ENCODE results near the gene CCDC102A.

Gene CCDC102A

DNA sequence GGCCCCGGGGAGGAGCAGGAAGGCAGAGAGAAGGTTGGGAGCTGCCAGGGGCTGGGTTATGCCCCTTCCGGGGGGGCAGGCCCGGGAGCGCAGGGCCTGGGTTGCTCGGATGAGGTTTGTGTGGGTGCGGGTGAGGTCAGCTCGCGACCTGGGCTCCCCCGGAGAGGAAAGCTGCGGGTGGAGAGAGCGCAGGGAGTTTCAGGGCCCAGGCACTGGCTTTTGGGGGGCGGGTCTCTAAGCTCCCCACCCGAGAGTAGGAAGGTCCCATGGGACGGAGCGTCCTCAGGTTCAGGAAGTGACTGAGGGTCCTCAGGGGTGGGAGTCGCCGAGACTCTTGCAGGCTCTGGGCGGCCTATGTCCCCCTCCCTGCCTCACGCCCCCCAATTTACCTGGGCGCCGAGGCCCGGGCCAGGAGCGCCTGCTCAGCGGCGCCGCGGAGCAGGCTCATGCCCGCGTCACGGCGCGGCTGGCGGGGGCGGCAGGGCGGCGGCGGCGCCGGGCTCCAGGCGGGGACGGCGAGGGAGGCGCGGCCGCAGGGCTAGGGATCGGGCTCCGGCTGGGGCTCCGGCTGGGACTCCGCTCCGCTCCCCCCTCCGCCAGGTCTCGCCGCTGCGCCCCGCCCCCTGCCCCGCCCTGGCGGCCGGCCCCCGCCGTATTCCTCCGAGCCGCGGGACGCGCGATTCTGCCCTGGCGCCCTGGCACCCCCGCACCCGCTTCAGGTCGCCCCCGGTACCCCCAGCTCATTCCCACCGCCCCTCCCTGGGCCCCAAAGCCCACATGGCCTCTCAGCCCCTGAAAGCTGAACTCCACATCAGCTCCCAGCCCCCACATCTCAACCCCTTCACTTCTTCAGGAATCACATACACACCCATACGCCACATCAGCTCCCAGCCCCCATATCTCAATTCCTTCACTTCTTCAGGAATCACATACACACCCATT, 50.2 kb downstream of the CCDC102A start, which contains the start of gene DOK4 (continued):
- TF ChIP-seq, protein P1, sequence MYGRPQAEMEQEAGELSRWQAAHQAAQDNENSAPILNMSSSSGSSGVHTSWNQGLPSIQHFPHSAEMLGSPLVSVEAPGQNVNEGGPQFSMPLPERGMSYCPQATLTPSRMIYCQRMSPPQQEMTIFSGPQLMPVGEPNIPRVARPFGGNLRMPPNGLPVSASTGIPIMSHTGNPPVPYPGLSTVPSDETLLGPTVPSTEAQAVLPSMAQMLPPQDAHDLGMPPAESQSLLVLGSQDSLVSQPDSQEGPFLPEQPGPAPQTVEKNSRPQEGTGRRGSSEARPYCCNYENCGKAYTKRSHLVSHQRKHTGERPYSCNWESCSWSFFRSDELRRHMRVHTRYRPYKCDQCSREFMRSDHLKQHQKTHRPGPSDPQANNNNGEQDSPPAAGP (tag by site-specific recombination; IDR thresholded peaks at IDR 0.05): 0 out of 2 replicates have a peak, but pooled peaks have one; percentile 29
- TF ChIP-seq ZNF404 (tag by site-specific recombination; IDR thresholded peaks at IDR 0.05) (no peak), ZNF416 (tag by site-specific recombination; IDR thresholded peaks at IDR 0.05) (no peak), ZNF426 (tag by site-specific recombination; IDR thresholded peaks at IDR 0.05) (no peak), ZNF670 (tag by site-specific recombination; IDR thresholded peaks at IDR 0.05; ENCODE audit: low read depth) (no peak), ZNF555 (tag by site-specific recombination; conservative IDR thresholded peaks at IDR 0.05) (no peak), ZNF169 (tag by site-specific recombination; IDR thresholded peaks at IDR 0.05) (no peak), ZNF514 (tag by site-specific recombination; IDR thresholded peaks at IDR 0.05) (no peak), ZBTB1 (tag by site-specific recombination; IDR thresholded peaks at IDR 0.05) (no peak), ZIC2 (tag by site-specific recombination; IDR thresholded peaks at IDR 0.05) (no peak; the same call in 1 of the 2 replicates), ZNF623 (tag by site-specific recombination; IDR thresholded peaks at IDR 0.05) (no peak), TRIM28 (IDR thresholded peaks at IDR 0.05; ENCODE audit: borderline replicate concordance, low read length) (no peak), GLIS2 (tag by site-specific recombination; IDR thresholded peaks at IDR 0.05) (peak; percentile 85), ZFP3 (tag by site-specific recombination; IDR thresholded peaks at IDR 0.05; ENCODE audit: low read depth) (no peak), OVOL3 (tag by site-specific recombination; IDR thresholded peaks at IDR 0.05) (no peak), ZNF658 (tag by site-specific recombination; IDR thresholded peaks at IDR 0.05) (no peak), KLF16 (tag by site-specific recombination; IDR thresholded peaks at IDR 0.05) (peak; percentile 49; the same call in 1 of the 2 replicates), KLF7 (tag by site-specific recombination; IDR thresholded peaks at IDR 0.05; ENCODE audit: borderline replicate concordance) (no peak), ZNF223 (tag by site-specific recombination; IDR thresholded peaks at IDR 0.05) (no peak), HOXC10 (CRISPR knock-in tag; IDR thresholded peaks at IDR 0.05) (no peak), ZSCAN23 (tag by site-specific recombination; IDR thresholded peaks at IDR 0.05) (no peak), SP3 (tag by site-specific recombination; IDR thresholded peaks at IDR 0.05) (peak; percentile 4; the same call in 1 of the 2 replicates), ZNF571 (tag by site-specific recombination; IDR thresholded peaks at IDR 0.05) (no peak)
- TF ChIP-seq, protein P2, sequence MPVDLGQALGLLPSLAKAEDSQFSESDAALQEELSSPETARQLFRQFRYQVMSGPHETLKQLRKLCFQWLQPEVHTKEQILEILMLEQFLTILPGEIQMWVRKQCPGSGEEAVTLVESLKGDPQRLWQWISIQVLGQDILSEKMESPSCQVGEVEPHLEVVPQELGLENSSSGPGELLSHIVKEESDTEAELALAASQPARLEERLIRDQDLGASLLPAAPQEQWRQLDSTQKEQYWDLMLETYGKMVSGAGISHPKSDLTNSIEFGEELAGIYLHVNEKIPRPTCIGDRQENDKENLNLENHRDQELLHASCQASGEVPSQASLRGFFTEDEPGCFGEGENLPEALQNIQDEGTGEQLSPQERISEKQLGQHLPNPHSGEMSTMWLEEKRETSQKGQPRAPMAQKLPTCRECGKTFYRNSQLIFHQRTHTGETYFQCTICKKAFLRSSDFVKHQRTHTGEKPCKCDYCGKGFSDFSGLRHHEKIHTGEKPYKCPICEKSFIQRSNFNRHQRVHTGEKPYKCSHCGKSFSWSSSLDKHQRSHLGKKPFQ (tag by site-specific recombination; IDR thresholded peaks at IDR 0.05): no peak
- TF ChIP-seq, protein P3, sequence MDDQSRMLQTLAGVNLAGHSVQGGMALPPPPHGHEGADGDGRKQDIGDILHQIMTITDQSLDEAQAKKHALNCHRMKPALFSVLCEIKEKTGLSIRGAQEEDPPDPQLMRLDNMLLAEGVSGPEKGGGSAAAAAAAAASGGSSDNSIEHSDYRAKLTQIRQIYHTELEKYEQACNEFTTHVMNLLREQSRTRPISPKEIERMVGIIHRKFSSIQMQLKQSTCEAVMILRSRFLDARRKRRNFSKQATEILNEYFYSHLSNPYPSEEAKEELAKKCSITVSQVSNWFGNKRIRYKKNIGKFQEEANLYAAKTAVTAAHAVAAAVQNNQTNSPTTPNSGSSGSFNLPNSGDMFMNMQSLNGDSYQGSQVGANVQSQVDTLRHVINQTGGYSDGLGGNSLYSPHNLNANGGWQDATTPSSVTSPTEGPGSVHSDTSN (CRISPR knock-in tag; IDR thresholded peaks at IDR 0.05): no peak
- TF ChIP-seq, protein P4, sequence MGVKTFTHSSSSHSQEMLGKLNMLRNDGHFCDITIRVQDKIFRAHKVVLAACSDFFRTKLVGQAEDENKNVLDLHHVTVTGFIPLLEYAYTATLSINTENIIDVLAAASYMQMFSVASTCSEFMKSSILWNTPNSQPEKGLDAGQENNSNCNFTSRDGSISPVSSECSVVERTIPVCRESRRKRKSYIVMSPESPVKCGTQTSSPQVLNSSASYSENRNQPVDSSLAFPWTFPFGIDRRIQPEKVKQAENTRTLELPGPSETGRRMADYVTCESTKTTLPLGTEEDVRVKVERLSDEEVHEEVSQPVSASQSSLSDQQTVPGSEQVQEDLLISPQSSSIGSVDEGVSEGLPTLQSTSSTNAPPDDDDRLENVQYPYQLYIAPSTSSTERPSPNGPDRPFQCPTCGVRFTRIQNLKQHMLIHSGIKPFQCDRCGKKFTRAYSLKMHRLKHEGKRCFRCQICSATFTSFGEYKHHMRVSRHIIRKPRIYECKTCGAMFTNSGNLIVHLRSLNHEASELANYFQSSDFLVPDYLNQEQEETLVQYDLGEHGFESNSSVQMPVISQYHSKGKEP (tag by site-specific recombination; IDR thresholded peaks at IDR 0.05): no peak
- TF ChIP-seq, protein P5, sequence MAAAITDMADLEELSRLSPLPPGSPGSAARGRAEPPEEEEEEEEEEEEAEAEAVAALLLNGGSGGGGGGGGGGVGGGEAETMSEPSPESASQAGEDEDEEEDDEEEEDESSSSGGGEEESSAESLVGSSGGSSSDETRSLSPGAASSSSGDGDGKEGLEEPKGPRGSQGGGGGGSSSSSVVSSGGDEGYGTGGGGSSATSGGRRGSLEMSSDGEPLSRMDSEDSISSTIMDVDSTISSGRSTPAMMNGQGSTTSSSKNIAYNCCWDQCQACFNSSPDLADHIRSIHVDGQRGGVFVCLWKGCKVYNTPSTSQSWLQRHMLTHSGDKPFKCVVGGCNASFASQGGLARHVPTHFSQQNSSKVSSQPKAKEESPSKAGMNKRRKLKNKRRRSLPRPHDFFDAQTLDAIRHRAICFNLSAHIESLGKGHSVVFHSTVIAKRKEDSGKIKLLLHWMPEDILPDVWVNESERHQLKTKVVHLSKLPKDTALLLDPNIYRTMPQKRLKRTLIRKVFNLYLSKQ (tag by site-specific recombination; IDR thresholded peaks at IDR 0.05; ENCODE audit: borderline replicate concordance): no peak
- TF ChIP-seq, protein P6, sequence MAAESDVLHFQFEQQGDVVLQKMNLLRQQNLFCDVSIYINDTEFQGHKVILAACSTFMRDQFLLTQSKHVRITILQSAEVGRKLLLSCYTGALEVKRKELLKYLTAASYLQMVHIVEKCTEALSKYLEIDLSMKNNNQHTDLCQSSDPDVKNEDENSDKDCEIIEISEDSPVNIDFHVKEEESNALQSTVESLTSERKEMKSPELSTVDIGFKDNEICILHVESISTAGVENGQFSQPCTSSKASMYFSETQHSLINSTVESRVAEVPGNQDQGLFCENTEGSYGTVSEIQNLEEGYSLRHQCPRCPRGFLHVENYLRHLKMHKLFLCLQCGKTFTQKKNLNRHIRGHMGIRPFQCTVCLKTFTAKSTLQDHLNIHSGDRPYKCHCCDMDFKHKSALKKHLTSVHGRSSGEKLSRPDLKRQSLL (tag by site-specific recombination; IDR thresholded peaks at IDR 0.05): no peak
- TF ChIP-seq, protein P7, sequence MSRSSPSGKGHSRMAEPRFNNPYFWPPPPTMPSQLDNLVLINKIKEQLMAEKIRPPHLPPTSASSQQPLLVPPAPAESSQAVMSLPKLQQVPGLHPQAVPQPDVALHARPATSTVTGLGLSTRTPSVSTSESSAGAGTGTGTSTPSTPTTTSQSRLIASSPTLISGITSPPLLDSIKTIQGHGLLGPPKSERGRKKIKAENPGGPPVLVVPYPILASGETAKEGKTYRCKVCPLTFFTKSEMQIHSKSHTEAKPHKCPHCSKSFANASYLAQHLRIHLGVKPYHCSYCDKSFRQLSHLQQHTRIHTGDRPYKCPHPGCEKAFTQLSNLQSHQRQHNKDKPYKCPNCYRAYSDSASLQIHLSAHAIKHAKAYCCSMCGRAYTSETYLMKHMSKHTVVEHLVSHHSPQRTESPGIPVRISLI (tag by site-specific recombination; IDR thresholded peaks at IDR 0.05): no peak

Measured in HEK293 (cell line).